ENCODE measurements around the gene RBFOX2. TPM values are rescaled to one million over a fixed set of nuclear protein-coding genes. Genes with fewer than 3 reads are reported as not detected.

The RBFOX2 gene
- total and polyA plus RNA-seq, 4 donors: 29.9 to 152 (median 80.0) TPM

DNA sequence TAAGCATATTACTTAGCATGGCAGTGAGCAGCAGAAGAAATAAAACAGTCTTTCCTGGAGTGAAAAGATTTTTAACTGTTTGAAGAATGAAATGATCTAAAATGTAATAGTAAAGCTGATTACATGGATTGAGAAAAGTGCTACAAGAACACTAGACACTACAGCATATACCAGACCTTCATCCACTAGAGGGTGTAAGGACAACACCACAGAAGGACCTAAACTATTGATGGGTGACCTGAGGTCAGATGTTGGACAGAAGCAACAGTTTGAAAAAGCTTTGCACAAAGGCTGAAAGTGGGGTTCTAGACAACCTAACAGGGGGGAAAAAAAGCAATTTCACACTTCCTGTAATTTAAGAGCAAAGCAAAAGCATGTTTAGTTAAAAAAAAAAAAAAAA, 97.7 kb downstream of the RBFOX2 start:
- Histone ChIP-seq H3K4me1 (ENCODE audit: control insufficient read depth in 1 of 2, insufficient read depth in 2 of 2, low read length in 2 of 2) (no peaks in the 10 kb centered on the region), H3K27ac (ENCODE audit: low read depth in 1 of 2, low read length in 2 of 2) (no peak overlapping the region), H3K9me3 (ENCODE audit: control insufficient read depth, low read length) (no peaks in the 10 kb centered on the region), H3K36me3 (ENCODE audit: control insufficient read depth in 1 of 2, insufficient read depth in 2 of 2, low read length in 1 of 2) (no peaks in the 10 kb centered on the region), H3K27me3 (ENCODE audit: control insufficient read depth in 1 of 2, insufficient read depth in 2 of 2, low read length in 1 of 2) (no peaks in the 10 kb centered on the region), H3K4me3 (ENCODE audit: low read length in 2 of 2) (no peak overlapping the region)
- DNase-seq (no peak), ATAC-seq (ENCODE audit: low FRiP score) (peak; percentile 89)
- intact Hi-C loops (cut with DNase I): loop anchor here (1.0 to 5.0 kb wide), 4 partner anchors 135 to 194 kb away; no protein-coding TSS in a partner anchor

DNA sequence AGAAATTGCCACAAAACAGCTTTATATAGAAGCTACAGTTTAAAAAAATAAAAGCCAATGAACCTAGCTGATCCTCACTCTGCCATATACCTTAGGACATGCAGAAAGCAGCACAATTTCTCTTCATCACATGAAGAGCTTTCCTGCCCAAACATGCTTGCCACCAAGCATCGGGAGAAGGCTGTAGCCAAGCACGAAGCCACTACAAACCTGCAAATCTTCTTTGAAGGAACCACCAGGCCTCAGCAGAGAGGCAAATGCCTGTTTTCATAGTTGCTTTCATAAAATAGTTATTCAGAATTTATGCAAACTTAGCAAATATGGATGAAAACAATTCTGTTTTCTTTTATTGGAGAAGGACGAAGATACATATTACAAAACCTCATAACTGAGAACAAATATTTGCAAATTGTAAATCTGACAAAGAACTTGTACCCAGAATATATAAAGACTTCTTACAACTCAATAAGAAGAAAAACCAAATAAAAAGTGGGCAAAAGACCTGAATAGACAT, 100.3 kb downstream of the RBFOX2 start:
- ATAC-seq (ENCODE audit: low FRiP score): no peak
- Histone ChIP-seq H3K4me3 (ENCODE audit: low read length in 2 of 2) (no peak overlapping the region), H3K27ac (ENCODE audit: low read depth in 1 of 2, low read length in 2 of 2) (no peak overlapping the region), H3K36me3 (ENCODE audit: control insufficient read depth in 1 of 2, insufficient read depth in 2 of 2, low read length in 1 of 2) (no peaks in the 10 kb centered on the region), H3K4me1 (ENCODE audit: control insufficient read depth in 1 of 2, insufficient read depth in 2 of 2, low read length in 2 of 2) (peaks cover 0 to 2% of the 10 kb centered on the region in 2 donors), H3K9me3 (ENCODE audit: control insufficient read depth, low read length) (no peaks in the 10 kb centered on the region), H3K27me3 (ENCODE audit: control insufficient read depth in 1 of 2, insufficient read depth in 2 of 2, low read length in 1 of 2) (no peaks in the 10 kb centered on the region)
- WGBS, 2 donors: 70 to 78% methylated on average over 3 of the region's 3 CpGs
- no peak for DNase-seq
- intact Hi-C loops (cut with DNase I): loop anchor here in 1 of 2 donors (10.0 kb wide), 1 partner anchor 394 kb away; no protein-coding TSS in a partner anchor

DNA sequence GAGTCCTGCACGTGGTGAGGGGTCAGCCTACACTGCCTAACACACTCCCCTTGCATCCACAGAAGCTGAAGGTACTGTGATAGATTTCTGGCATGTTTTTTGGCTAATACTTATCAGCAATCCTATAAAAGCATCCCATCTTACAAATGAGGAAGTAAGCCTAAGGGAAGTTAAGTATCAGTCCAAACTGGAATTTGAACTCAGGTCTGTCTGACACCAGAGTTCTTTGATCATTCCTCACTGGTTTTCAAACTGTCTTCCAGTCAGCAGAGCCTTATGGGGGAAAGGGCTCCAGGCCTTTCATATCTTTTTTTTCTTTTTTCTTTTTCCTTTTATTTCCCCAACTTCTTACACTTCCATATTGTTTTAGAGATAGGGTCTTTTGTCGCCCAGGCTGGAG, 105.6 kb downstream of the RBFOX2 start:
- Histone ChIP-seq H3K9me3 (ENCODE audit: control insufficient read depth, low read length) (no peaks in the 10 kb centered on the region), H3K4me3 (ENCODE audit: low read length in 2 of 2) (no peak overlapping the region), H3K27ac (ENCODE audit: low read depth in 1 of 2, low read length in 2 of 2) (peak overlapping the region in 1 of 2 donors; percentile 67), H3K36me3 (ENCODE audit: control insufficient read depth in 1 of 2, insufficient read depth in 2 of 2, low read length in 1 of 2) (no peaks in the 10 kb centered on the region), H3K27me3 (ENCODE audit: control insufficient read depth in 1 of 2, insufficient read depth in 2 of 2, low read length in 1 of 2) (no peaks in the 10 kb centered on the region), H3K4me1 (ENCODE audit: control insufficient read depth in 1 of 2, insufficient read depth in 2 of 2, low read length in 2 of 2) (peaks cover 0 to 5% of the 10 kb centered on the region in 2 donors)
- intact Hi-C loops (cut with DNase I): loop anchor here (5.0 to 10.0 kb wide), 2 partner anchors 296 to 388 kb away; no protein-coding TSS in a partner anchor
- DNase-seq (no peak), ATAC-seq (ENCODE audit: low FRiP score) (no peak)
- 66 to 80% methylated on average over 2 of the region's 2 CpGs for WGBS, 2 donors

DNA sequence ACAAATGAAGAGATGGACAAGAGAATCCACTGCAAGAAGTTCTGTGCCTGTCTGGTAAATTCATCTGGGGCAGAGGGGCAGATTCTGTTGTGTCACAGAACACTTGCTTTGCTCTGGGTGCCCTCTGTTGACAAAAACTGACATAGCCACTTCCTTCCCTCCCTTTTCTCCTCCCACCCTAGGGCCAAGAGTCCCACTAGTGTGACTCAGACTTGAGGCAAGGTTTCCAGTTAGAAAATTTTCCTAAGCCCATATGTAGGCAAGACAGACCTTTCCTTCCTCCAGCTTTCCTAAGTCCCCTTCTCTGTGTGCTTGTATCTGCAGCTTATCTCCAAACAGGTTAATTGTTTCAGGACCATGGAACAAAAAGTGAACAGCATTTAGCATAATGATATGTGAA, 106.8 kb downstream of the RBFOX2 start:
- intact Hi-C loops (cut with DNase I): loop anchor here (2.0 to 10.0 kb wide), 3 partner anchors 294 to 387 kb away; no protein-coding TSS in a partner anchor
- Histone ChIP-seq H3K36me3 (ENCODE audit: control insufficient read depth in 1 of 2, insufficient read depth in 2 of 2, low read length in 1 of 2) (no peaks in the 10 kb centered on the region), H3K9me3 (ENCODE audit: control insufficient read depth, low read length) (no peaks in the 10 kb centered on the region), H3K4me3 (ENCODE audit: low read length in 2 of 2) (no peak overlapping the region), H3K27ac (ENCODE audit: low read depth in 1 of 2, low read length in 2 of 2) (peak overlapping the region; percentile 4 to 84), H3K27me3 (ENCODE audit: control insufficient read depth in 1 of 2, insufficient read depth in 2 of 2, low read length in 1 of 2) (no peaks in the 10 kb centered on the region), H3K4me1 (ENCODE audit: control insufficient read depth in 1 of 2, insufficient read depth in 2 of 2, low read length in 2 of 2) (peaks cover 0 to 5% of the 10 kb centered on the region in 2 donors)
- DNase-seq: peak in 1 of 2 donors; percentile 68
- peak; percentile 95 for ATAC-seq (ENCODE audit: low FRiP score)

DNA sequence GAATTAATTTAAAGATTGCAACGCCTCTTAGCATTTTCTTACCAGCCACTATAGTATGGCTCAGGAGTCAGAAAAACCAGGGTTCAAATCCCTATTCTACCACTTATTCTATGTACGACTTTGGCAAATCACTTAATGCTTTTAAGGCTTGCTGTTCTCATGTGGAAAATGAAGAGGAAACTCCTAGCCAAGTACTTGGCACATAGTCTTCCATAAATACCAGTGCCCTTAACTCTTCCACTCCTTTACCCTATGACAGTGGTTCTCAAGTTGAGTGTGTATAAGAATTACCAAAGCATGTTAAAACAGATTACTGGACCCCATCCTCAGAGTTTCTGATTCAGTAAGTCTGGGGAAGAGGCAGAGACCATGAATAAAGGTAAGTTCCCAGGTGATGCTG, 107.6 kb downstream of the RBFOX2 start:
- Histone ChIP-seq H3K36me3 (ENCODE audit: control insufficient read depth in 1 of 2, insufficient read depth in 2 of 2, low read length in 1 of 2) (no peaks in the 10 kb centered on the region), H3K4me3 (ENCODE audit: low read length in 2 of 2) (no peak overlapping the region), H3K4me1 (ENCODE audit: control insufficient read depth in 1 of 2, insufficient read depth in 2 of 2, low read length in 2 of 2) (peaks cover 0 to 5% of the 10 kb centered on the region in 2 donors), H3K9me3 (ENCODE audit: control insufficient read depth, low read length) (no peaks in the 10 kb centered on the region), H3K27ac (ENCODE audit: low read depth in 1 of 2, low read length in 2 of 2) (peak overlapping the region; percentile 19 to 84), H3K27me3 (ENCODE audit: control insufficient read depth in 1 of 2, insufficient read depth in 2 of 2, low read length in 1 of 2) (no peaks in the 10 kb centered on the region)
- DNase-seq: no peak
- intact Hi-C loops (cut with DNase I): loop anchor here (2.0 to 10.0 kb wide), 3 partner anchors 294 to 386 kb away; no protein-coding TSS in a partner anchor
- ATAC-seq (ENCODE audit: low FRiP score): no peak
- 19% methylated on average over 2 of the region's 2 CpGs for WGBS, 2 donors

DNA sequence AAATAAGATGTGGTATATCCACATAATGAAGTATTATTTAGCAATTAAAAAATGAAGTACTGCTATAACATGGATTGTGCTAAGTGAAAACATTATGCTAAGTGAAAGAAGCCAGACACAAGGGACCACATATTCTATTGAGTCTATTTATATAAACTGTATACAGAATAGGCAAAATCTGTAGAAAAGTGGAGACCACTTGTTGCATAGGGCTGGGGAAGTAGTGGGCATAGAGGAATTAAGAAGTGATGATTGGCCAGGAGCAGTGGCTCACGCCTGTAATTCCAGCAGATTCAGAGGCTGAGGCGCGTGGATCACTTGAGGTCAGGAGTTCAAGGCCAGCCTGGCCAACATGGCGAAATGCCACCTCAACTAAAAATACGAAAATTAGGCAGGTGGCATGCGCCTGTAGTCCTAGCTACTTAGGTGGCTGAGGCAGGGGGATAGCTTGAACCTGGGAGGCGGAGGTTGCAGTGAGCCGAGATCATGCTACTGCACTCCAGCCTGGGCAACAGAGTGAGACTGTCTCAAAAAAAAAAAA, 109.6 kb downstream of the RBFOX2 start:
- no peak overlapping the region for H3K4me3 ChIP-seq (ENCODE audit: low read length in 2 of 2)
- H3K4me1 ChIP-seq (ENCODE audit: control insufficient read depth in 1 of 2, insufficient read depth in 2 of 2, low read length in 2 of 2): peaks cover under 1 to 3% of the 10 kb centered on the region in 2 donors
- no peak overlapping the region for H3K27ac ChIP-seq (ENCODE audit: low read depth in 1 of 2, low read length in 2 of 2)
- intact Hi-C loops (cut with DNase I): loop anchor here in 1 of 2 donors (10.0 kb wide), 1 partner anchor 154 kb away; no protein-coding TSS in a partner anchor
- H3K27me3 ChIP-seq (ENCODE audit: control insufficient read depth in 1 of 2, insufficient read depth in 2 of 2, low read length in 1 of 2): no peaks in the 10 kb centered on the region
- H3K36me3 ChIP-seq (ENCODE audit: control insufficient read depth in 1 of 2, insufficient read depth in 2 of 2, low read length in 1 of 2): no peaks in the 10 kb centered on the region
- DNase-seq (no peak), ATAC-seq (ENCODE audit: low FRiP score) (no peak)
- WGBS, 2 donors: 63 to 70% methylated on average over 8 of the region's 8 CpGs
- no peaks in the 10 kb centered on the region for H3K9me3 ChIP-seq (ENCODE audit: control insufficient read depth, low read length)

DNA sequence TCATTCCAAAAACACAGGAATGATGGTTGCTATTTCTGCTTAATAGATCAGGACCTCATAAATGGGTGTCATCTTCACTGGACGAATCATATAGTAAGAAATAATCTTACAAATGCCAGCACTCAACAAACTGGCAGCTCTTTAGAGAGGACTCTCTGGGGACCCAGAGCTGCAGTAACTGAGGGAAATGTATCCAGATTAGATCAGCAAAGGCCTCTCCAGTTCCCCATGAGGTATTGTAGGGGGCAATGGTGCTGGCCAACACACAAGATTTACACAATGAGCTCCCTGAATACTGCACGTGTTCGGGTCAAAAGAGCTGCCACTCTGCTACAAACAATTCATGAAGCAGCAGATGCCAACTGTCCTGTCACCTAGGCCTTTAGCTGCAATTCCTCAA, 110.2 kb downstream of the RBFOX2 start:
- Histone ChIP-seq H3K4me3 (ENCODE audit: low read length in 2 of 2) (no peak overlapping the region), H3K36me3 (ENCODE audit: control insufficient read depth in 1 of 2, insufficient read depth in 2 of 2, low read length in 1 of 2) (no peaks in the 10 kb centered on the region), H3K4me1 (ENCODE audit: control insufficient read depth in 1 of 2, insufficient read depth in 2 of 2, low read length in 2 of 2) (peaks cover 3% of the 10 kb centered on the region in 2 donors), H3K27ac (ENCODE audit: low read depth in 1 of 2, low read length in 2 of 2) (no peak overlapping the region), H3K9me3 (ENCODE audit: control insufficient read depth, low read length) (no peaks in the 10 kb centered on the region), H3K27me3 (ENCODE audit: control insufficient read depth in 1 of 2, insufficient read depth in 2 of 2, low read length in 1 of 2) (no peaks in the 10 kb centered on the region)
- DNase-seq (no peak), ATAC-seq (ENCODE audit: low FRiP score) (no peak)
- intact Hi-C loops (cut with DNase I): loop anchor here in 1 of 2 donors (10.0 kb wide), 1 partner anchor 154 kb away; no protein-coding TSS in a partner anchor
- 4 to 7% methylated on average over 3 of the region's 3 CpGs for WGBS, 2 donors

DNA sequence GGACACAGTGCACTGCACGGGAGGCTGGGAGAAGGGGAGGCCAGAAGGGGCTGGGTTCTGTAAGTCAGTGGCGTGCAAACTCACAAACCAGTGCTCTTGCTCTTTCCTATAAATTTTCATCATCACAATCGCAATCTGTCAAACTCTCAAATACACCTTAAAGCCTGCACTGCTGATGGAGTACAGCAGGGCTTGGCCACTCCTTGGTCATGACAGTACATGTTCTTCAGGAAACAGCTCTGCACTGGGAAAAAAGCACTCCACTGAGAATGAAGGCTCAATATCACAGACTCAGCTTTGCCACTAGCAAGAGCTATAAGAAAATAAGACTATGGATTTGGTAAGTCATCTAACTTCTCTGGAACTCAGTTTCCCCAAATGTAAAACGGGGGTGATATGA, 111.0 kb downstream of the RBFOX2 start:
- 86 to 91% methylated on average over 4 of the region's 4 CpGs for WGBS, 2 donors
- H3K27ac ChIP-seq (ENCODE audit: low read depth in 1 of 2, low read length in 2 of 2): no peak overlapping the region
- intact Hi-C loops (cut with DNase I): loop anchor here in 1 of 2 donors (10.0 kb wide), 1 partner anchor 153 kb away; no protein-coding TSS in a partner anchor
- no peaks in the 10 kb centered on the region for H3K27me3 ChIP-seq (ENCODE audit: control insufficient read depth in 1 of 2, insufficient read depth in 2 of 2, low read length in 1 of 2)
- no peak for ATAC-seq (ENCODE audit: low FRiP score)
- peaks cover 3% of the 10 kb centered on the region in 2 donors for H3K4me1 ChIP-seq (ENCODE audit: control insufficient read depth in 1 of 2, insufficient read depth in 2 of 2, low read length in 2 of 2)
- H3K9me3 ChIP-seq (ENCODE audit: control insufficient read depth, low read length): no peaks in the 10 kb centered on the region
- H3K36me3 ChIP-seq (ENCODE audit: control insufficient read depth in 1 of 2, insufficient read depth in 2 of 2, low read length in 1 of 2): no peaks in the 10 kb centered on the region
- no peak overlapping the region for H3K4me3 ChIP-seq (ENCODE audit: low read length in 2 of 2)
- DNase-seq: no peak

All from aorta (tissue), 5 donors.